Effector CD8-positive, alpha-beta T cell (primary cell): ENCODE results near the gene XXYLT1.

Experiments used
- DNase-seq: peaks from one replicate; lab custom pipeline; 2025; lab: John Stamatoyannopoulos, UW

The XXYLT1 gene

DNA sequence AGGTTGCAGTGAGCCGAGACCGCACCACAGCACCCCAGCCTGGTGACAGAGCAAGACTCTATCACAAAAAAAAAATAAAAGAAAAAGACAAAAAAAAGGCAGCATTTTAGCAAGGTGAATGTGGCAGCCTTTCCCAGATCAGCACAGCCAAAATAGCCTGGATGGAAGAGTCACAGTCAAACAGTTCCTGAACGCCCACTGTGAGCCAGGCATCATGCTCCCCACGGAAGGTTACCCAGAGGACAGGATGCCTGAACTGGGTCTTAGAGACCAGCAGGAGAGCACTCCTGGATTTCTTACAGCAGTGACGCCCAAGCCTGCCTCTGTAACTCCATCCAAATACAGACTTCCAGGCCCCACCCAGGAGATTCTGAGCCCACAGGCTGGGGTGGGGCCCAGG lies 4.5 kb downstream of the XXYLT1 start:
- DNase-seq, result no peak

DNA sequence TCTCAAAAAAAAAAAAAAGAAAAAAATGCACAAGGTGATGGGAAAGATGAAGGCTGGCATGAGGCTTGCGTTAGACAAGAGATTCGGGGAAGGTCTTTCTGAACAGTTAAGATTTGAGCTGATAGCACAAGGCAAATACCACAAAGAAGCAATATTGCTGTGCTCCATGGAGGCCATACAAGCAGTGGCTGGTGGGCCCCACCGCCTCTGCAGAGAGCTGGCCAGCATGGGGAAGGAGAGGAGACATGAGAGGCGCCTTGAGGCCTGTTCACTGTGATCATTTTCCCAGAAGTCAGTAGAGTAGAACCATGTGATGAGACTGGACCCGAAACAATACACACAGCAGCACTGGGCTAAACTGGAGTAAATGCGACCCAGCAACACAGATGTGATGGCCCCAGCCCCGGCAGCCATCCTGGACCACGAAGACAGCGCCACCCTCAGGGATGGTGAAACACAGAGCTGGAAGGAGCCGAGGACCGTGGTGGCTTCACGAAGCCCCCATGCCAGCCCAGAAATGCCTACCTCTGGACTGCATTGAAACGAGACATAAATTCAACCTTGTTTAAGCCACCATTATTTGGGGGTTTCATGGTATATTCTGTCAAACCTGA lies 5.5 kb downstream of the XXYLT1 start:
- DNase-seq, result no peak

DNA sequence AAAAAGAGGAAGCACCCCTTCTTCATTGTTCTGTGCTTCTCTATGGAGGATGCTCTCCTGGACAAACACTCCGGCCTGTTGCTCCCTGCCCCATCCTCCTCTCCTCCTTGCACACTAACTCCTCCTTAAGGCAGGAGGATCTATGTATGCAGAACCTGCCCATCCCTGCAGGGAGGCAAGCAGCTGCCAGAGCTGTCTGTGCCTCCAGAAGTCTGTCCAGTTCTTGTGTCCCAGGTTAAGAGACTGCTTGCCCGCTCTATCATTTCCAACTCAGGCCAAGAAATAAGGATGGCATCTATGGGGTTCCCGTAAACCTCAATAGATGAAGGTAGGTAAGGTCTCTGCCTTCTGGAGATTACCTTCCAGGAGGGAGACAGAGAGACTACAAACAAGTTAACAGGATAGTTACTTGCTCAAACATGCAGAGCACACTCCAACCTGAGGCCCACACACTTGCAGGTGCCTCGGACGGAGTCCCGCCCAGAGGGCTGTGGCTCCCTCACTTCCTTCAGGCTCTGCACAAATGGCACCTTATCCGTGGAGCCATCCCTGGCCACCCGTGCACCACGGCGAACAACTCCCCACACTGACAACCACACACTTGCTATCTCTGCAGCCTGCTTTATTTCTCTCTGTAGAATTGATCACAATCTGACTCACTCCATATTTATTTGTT lies 6.9 kb downstream of the XXYLT1 start:
- no peak for DNase-seq

DNA sequence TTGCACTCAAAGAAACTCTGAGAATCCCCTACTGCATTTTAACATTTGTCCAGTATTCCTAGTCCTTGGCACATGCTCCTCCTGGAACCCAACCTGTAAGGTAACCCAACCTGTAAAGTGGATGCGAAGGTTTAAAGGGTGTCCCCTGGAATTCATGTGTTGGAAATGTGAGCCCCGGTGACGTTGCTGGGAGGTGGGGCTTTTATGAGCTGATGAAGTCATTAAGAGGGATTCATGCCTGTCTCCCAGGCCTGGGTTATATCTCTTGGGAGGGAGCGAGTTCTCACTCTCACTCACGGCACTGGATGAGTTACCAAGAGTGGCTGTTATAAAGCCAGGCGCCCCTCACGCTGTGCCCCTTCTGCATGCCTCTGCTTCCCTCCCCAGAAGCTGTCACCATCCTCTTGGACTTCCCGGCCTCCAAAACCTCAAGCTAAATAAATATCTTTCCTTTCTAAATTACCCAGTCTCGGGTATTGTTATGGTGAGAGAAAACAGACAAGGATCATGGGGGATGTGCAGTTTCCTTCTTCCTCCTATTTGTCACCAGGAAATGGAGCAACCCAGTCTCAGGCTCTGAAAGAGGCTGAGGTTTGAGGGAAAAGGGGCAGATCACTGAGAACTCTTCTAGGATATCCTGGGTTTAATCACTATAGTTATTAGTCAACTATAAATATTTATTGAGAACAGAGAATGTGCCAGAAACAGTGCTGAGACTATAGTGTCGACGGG lies 7.6 kb downstream of the XXYLT1 start:
- DNase-seq, result no peak

DNA sequence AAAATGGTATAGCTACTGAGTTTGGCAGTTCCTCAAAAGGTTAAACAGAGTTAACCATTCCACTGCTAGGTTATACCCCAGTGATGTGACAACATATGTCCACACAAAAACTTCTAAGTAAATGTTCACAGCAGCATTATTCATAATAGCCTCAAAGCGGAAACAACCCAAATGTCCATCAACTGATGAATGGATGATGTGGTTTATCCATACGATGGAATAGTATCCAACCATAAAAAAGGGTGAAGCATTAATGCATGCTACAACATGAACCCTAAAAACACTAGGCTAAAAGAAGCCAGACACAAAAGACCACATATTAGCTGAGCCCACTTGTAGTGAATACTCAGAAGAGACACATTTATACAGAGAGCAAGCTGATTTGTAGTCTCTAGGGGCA lies 9.0 kb downstream of the XXYLT1 start:
- DNase-seq, result no peak

DNA sequence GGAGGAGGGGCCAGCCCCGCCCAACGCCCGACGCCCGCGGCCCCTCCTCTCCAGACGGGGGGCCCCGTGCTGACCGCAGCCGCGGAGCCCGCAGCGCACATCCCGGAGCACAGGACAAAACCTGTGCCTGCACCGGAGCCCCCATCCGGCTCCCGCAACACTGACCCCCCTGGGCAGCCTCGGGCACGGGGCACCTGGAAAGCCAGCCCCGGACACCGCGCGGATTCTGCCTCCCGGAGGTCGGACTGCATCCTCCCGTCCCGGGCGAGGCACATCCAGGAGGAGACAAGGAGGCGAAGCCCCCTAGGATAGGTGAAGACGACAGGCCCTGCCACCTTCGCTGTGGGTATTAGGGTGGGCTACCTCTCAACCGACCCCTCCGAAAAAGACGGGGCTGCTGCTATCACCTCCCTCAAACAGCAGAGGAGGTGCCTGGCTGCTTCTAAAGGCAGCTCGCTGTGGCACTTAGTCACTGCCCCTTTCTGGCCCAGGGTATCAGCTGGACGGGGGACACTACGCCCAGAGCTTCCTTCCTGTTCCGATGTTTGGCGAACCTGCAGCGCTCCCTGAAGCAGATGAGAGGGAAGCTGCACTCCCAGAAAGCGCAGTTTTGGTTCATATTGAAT lies 10.6 kb downstream of the XXYLT1 start:
- DNase-seq, result no peak

DNA sequence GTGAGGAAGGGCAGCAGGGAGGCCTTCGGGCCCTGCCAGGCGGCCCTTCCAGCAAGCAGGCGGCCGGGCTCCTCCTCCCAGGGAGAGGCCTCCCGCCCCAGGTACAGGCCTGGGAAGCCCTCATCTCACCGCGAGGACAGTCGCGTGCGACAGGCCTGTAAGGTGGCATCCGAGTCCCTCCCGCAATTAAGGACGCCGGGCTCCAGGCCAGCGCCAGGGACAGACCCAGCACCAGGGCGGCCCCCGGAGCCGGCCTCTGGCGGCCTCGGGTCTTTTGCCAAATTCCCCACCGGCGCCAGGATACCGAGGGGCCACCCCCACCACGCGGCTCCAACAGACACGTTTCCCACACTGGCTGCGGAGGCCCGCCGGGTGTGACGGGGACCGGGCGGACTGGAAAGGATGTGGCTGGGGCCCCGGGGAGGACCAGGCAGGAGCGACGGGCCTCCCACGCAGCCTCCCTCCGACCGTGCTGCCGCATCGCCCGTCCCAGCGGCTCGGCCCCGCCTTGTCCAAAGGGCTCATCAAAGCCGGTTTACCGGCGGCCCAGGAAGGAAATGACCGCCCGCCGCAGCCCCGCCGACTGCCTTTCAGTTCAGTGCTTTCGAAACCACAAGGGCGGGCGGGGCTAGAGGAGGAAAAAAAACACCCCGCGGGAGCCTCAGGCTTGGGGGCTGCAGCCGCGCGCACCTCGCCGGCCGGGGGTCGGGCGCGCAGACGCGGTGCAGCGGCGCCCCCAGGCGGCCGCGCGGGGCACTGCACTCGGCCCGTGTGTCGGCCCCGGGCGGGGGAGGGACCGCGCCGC lies 11.3 kb downstream of the XXYLT1 start:
- DNase-seq, result peak; percentile 88

DNA sequence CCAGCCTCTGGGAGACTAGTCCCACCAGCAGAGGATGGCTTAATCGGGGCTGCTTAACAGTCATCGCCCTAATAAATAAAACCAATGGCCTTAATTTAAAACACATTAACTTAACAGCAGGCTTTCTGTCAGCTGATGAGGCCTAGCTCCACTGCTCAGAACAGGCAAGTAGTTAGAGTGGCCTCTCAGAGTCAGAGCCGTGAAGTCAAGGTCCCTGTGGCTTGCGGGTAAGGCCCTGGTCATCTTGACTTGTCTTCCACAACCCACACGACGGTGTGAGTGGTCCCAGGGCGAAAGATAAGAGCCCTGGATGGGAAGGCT lies 11.8 kb downstream of the XXYLT1 start:
- DNase-seq, result no peak

DNA sequence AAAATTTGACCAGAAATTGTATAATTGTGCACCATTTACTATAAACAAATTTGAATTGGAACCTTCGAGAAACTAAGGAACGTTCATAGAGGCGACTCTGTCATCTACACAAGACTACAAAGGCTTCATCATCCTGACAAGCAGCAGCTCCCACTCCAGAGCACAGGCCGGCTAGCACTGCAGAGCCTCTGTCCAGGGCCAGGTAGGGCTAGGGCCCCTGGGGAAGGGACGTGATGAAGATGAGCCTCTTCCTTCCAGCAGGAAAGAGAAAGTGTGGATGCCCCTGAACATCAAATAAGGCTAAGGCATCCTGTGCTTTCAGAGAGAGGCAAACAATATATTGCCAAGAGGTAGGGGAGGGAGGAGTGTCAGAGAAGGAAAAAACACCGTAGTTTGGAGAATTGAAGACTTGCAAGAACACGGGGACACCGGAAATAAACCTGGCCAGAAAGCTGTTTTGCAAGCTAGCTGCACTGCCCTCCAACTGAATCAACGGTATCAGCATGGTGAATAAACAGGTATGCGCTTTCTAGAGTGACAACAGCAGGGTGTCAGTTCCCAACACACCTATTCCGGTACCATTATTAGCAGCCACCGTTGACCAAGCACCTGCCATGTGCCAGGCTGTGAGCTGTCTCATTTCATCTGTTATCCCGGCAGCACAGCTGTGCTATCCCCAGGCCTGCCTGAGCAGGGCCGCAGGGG lies 12.4 kb downstream of the XXYLT1 start:
- no peak for DNase-seq

DNA sequence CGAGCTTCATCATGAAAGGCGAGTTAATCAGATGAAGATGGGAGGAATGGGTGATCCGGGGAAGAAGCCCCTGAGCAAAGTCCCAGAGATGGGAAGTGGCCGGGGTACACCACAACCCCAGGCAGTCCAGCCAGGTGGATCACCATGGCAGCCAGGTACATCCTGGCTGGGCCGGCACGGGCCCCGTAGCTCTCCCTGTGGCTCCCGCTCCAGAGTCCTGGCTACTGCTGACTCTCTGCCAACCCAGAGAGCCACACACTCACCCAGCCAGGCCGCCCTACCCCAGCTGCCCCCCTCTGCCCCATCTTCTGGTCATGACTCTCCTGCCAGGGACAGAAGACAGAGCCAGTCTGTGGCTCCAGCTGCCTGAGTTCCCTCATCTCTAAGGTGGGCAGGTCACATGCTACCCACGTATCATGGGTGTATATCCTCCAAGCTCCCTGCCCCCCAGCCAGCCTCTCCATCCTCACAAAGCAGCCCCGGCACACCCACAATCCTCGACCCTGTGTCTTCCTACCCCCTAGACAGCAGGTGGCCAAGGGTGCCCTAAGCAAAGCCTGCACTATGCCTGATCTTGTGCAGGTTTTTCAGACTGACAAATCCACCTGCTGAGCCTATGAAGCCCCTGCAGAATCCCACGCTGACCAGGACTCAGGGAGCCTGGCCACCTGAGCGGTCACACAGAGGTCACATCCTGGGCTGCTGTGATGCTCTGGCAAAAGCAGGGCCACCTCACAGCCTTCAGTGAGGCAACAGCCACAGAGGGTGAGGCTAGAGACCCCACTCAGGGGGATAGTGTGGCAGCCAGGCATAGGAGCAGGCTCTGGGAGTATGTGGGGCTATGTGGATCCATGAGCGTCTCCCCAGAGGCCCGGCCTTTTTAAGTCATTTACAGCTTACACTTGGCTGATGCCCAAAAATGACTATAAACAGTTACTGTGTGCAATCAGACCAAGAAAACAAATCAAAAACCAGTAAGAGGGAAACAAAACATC lies 13.2 kb downstream of the XXYLT1 start:
- no peak for DNase-seq

DNA sequence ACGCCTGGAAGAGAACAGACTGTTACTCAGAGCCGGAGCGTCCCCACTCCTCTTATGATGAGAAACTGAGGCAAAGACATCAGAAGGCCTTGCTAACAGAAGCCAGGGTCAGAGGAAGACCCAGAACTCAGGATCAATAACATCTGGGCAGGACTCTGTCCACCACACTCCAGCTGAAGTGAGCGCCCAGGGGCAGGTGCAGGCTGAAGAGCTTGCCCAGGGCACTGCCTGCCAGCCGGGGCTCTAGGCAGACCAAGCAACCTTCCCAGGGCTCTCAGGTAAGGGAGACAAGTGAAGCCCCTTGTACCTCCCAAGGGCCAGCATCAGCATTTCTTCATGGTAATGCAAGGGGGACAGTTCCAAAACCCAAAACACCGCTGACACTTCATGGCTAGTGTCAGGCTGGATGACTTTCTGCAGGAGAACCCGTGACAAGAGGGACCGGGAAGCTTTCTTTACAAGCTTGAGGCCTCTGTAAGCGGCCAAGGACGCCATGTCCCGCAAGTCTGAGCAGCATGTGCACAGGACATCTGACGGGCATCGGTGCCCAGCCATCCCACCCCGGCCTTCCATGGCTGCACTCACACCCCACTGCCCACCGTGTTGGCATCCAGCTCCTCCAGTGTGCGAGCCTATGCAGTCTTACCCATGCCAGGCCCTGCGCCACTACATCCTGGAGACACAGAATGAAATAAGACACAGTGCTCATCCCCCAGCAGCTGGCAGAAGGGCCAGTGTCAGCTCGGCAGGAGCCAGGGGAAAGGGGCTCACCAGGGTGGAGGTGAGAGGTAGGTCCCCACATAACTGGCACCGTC lies 14.1 kb downstream of the XXYLT1 start:
- no peak for DNase-seq

DNA sequence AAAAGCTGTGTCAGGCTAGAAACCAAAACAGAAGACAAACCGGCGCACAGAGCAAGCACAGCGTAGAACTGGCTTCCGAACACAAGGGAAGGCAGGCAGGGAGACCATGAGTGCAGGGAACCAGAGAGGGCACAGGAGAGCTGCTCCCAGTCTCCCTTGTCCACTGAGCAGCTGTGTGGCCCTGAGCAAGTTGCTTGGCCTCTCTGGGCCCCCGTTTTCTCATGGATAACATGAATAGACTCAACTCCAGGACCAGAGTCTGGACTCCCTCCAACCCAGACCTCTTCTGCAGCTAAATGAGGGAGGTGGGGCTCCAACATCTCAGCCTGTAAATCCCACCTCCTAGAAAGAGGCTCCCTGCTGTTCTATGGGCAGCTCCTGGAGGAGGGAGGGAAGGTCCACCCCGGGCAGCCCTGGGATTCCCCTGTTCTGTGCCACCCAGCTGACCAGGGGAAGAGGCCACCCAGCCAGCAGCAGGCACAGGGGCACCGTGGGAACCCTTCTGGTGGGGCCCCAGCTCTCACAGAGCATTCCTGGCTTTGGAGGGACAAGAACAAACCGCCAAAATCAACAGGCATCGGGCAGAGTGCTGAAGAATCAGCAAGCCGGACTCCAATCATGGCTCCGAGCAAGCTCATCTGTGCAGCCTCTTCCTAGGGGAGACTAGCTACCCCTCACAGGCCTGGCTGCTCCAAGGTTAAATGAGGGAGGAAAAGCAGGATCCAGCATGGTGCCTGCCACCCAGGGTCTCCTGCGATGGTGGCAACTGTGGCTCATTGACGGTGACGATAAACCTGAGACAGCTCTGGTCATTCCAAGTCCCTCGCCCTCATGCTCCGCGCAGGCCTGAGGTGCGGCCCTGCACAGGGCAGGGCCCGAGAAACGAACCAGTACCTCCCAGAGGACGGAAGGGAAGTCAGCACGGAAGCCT lies 15.1 kb downstream of the XXYLT1 start:
- no peak for DNase-seq

DNA sequence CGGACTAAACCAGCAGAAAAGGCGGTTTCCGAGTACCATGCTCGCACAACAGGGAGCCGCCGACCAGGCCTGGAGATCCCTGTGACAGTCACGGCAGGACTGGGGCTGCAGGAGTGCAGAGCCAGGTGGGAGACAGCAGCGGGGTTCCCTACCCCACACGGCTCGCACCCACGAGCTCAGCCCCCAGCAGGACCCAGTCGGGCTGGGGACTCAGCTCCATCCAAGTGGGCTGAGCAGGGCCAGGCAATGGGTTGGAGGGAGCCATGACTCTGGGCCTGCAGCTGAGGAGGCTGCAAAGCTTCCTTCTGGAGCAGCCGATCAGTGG lies 15.8 kb downstream of the XXYLT1 start:
- DNase-seq, result no peak

DNA sequence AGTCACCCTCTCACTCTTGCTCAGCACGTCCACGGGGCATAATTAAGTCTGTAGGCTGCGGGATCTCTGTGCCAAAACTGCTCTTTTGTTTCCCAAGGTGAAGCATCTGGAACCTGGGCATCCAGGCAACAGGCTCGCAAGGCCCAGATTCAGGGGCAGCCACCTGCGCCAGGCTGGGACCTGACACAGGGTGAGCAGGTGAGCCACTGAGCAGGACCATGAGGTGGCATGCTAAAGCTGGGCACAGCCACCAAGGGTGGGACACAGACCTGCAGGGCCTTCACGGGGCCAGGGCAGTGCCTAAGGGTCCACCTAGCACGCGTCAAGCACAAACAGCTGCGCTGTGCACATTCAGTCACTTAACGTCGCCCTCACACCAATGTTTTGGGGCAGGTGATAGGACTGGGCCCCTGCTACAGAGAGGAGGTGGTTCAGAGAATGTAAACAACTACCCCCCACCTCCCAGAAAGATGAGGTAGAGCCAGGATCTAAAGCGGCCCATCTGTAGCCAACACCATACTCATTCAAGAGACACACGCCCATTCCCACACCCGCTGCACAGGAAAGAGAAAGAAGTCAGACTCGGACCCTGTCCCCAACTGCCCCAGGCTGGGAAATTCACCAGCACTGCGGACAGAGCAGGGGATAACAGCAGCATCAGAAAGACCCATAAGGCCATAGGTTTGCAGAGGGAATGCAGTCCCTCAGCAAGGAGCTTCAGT lies 16.3 kb downstream of the XXYLT1 start:
- DNase-seq, result no peak

DNA sequence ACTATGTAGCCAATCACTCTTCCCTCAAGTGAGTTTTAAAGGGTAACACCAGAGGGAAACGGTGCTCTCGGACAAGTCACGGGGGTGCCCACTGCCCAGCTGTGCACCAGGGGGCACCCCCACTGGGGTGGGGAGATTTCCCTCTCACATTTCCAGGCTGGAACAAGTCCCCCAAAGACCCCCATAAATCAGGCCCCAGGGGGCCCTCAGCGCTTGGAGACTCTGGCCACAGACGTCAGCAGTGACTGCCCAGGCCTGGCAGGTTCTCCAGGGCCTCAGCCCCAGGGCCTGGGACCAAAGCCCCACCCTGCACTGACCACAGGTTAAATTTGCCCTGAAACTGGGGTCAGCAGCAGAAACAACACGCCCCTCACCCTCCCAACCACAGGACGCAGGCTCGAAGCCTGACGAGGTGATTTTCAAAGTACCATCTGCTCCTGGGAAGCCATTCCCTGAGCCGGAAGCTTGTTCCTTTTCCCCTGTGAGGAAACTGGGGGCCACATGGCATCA lies 17.0 kb downstream of the XXYLT1 start:
- DNase-seq, result no peak

DNA sequence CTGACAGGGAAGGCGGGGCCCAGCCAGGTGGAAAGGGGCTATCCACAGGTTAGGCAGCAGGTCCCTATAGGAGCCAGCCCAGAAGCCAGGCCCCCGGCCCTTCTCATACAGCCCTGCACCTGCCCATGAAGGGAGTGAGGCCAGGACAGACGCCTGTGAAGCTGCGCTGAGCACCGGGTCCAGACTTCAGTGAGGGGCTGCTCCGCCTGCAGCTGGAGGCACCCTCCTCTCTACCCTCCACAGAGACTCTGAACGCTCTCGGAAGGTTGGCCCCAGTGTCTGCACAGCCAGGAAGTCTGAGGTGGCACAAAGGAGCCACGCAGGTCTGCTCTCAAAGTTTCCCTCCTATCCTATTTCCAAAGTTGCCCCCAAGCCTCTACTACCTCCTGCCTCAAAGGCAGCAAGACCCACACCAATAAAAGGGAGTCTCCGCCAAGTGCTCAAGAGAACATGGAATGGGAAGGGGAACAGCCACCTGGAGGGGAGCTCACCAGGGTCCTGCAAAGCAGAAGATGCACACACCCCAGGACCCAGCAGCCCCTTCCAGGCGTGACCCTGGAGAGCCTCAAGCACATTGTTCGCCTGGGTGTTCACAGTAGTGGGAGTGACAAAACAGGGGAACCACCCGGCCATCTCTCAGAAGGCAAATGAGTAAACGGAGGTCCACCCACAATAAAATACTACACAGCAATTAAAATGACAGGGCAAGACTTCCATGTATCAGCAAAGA lies 19.5 kb downstream of the XXYLT1 start:
- DNase-seq, result no peak
